ENCODE measurements around the gene RRM2.

The RRM2 gene

DNA sequence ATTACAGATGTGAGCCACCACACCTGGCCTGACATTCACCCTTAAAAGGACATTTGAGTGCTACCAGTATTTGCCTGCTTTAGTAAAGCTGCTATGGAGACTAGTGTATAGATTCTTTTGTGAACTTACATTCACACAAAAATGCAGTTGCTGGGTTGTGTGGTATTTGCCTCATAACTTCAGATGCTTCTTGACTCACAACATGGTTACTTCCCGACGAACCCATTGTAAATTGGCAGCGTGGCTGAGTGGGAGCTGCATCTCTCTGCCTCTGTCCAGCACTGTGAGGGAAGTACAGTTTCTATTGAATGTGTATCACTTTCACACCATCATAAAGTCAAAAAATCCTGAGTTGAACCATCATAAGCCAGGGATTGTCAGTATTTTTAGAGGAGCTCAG is 56.9 kb downstream of the RRM2 start:
- H3K27ac Mint-ChIP-seq: no peak overlapping the region
- H3K27me3 Mint-ChIP-seq (ENCODE audit: low read depth, poor library complexity): peaks cover 5% of the 10 kb centered on the region
- H3K36me3 Mint-ChIP-seq (ENCODE audit: low read depth): peaks cover 32% of the 10 kb centered on the region
- no peak for DNase-seq
- peaks cover 13% of the 10 kb centered on the region for H3K9me3 Mint-ChIP-seq
- H3K4me3 Mint-ChIP-seq: no peak overlapping the region
- TF ChIP-seq, protein P1, sequence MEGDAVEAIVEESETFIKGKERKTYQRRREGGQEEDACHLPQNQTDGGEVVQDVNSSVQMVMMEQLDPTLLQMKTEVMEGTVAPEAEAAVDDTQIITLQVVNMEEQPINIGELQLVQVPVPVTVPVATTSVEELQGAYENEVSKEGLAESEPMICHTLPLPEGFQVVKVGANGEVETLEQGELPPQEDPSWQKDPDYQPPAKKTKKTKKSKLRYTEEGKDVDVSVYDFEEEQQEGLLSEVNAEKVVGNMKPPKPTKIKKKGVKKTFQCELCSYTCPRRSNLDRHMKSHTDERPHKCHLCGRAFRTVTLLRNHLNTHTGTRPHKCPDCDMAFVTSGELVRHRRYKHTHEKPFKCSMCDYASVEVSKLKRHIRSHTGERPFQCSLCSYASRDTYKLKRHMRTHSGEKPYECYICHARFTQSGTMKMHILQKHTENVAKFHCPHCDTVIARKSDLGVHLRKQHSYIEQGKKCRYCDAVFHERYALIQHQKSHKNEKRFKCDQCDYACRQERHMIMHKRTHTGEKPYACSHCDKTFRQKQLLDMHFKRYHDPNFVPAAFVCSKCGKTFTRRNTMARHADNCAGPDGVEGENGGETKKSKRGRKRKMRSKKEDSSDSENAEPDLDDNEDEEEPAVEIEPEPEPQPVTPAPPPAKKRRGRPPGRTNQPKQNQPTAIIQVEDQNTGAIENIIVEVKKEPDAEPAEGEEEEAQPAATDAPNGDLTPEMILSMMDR (IDR thresholded peaks at IDR 0.05): no peak
- peaks cover 7% of the 10 kb centered on the region for H3K4me1 Mint-ChIP-seq

- no peak overlapping the region for H3K27ac Mint-ChIP-seq
- DNase-seq: no peak
- peaks cover 4% of the 10 kb centered on the region for H3K27me3 Mint-ChIP-seq (ENCODE audit: low read depth, poor library complexity)
- no peak overlapping the region for H3K4me3 Mint-ChIP-seq
- TF ChIP-seq, protein P1 (IDR thresholded peaks at IDR 0.05): no peak
- peaks cover 13% of the 10 kb centered on the region for H3K9me3 Mint-ChIP-seq
- H3K4me1 Mint-ChIP-seq: peaks cover 8% of the 10 kb centered on the region
- H3K36me3 Mint-ChIP-seq (ENCODE audit: low read depth): peaks cover 32% of the 10 kb centered on the region
These were observed 57.7 kb downstream of the RRM2 start for GRCh38 chr2:10180229-10180628.

All from nephron progenitor cell (in vitro differentiated cells).